Hepatocyte (in vitro differentiated cells): ENCODE measurements around the gene CEP164.

Experiments used
- EZH2 ChIP-seq: fragments of 200-600 bp; sonication (generic); IDR thresholded peaks from 2 replicates; pipeline ENCODE4 v1.6.1; 2016; ENCODE audit warnings: antibody characterized with exemption, mild to moderate bottlenecking, borderline replicate concordance
- EZH2phosphoT487 ChIP-seq: fragments of 200-600 bp; sonication (generic); IDR thresholded peaks from one replicate; pipeline ENCODE4 v1.6.1; 2018; ENCODE audit warnings: antibody characterized with exemption, mild to moderate bottlenecking, low read depth, moderate library complexity; ENCODE audit not compliant: unreplicated experiment, severe bottlenecking
- TF ChIP-seq, protein P1 (sequence below): fragments of 200-600 bp; sonication (generic); IDR thresholded peaks from 2 replicates; pipeline ENCODE4 v1.5.1; 2016; ENCODE audit warnings: antibody characterized with exemption, mild to moderate bottlenecking; ENCODE audit not compliant: poor library complexity

DNA sequence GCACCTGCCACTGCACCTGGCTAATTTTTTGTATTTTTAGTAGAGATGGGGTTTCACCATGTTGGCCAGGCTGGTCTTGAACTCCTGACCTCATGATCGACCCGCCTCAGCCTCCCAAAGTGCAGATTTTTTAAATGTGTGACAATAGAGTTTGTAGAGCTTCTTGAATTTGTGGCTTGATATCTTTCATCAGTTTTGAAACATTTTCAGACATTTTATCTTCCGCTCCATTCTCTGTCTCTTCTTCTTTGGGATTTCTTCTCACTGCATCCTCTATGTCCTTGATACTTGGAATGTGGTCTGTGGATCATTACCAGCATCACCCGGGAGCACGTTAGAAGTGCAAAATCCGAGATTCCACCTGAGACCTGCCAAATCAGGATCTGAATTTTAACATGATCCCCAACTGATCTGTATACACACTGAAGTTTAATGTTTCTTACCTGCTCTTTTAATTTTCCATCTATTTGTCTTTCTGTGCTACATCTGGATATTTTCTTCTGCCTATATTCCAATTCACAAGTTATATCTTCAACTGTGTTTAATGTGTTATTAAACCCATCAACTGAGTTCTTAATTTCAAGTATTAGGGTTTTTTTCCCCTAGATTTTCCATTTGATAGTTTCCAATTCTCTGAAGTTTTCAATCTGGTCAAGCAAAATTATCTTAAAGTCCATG lies 126.4 kb downstream of the CEP164 start:
- no peak for TF ChIP-seq EZH2phosphoT487
- TF ChIP-seq, protein P1, sequence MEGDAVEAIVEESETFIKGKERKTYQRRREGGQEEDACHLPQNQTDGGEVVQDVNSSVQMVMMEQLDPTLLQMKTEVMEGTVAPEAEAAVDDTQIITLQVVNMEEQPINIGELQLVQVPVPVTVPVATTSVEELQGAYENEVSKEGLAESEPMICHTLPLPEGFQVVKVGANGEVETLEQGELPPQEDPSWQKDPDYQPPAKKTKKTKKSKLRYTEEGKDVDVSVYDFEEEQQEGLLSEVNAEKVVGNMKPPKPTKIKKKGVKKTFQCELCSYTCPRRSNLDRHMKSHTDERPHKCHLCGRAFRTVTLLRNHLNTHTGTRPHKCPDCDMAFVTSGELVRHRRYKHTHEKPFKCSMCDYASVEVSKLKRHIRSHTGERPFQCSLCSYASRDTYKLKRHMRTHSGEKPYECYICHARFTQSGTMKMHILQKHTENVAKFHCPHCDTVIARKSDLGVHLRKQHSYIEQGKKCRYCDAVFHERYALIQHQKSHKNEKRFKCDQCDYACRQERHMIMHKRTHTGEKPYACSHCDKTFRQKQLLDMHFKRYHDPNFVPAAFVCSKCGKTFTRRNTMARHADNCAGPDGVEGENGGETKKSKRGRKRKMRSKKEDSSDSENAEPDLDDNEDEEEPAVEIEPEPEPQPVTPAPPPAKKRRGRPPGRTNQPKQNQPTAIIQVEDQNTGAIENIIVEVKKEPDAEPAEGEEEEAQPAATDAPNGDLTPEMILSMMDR = no peak
- no peak for TF ChIP-seq EZH2
